Measurements from ENCODE around the gene ARHGAP10.
A peak's percentile ranks its signal among the peaks of the same experiment; 100 is the strongest.

Gene ARHGAP10

DNA sequence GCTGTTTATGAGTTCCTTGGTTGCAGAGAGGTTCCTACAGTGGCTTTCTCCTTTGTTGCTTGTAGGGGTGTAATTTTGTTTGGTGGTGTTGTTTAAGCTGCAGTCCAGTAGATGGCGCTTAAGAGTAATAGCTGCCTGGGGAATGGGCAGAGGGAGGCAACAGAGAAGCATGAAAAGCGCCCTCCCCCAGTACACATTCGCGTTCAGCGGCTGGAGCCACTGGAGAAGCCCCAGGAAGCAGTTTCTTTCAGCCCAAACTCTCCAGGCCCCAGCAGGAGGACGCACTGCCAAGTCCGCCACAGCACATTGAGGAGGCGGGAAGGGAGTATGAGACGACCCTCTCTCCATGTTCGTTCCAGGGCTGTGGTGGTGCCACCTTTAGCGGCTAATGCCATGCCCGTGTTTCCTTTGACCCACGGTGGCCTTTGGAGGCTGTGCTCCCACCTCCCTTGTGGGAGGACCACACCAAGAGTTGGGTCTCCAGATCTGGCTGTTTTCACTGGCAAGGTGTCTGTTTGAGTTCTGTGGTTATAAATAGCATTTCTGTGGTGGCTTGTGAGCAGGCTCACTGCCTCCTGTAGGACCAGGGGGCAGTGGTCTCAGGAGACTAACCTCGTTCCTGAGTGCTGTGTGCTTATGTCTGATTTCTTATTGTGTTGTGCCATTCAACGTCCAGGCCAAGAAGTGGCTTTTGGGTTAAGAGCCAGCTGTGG, 252.3 kb downstream of the ARHGAP10 start:
- TF ChIP-seq, protein P1, sequence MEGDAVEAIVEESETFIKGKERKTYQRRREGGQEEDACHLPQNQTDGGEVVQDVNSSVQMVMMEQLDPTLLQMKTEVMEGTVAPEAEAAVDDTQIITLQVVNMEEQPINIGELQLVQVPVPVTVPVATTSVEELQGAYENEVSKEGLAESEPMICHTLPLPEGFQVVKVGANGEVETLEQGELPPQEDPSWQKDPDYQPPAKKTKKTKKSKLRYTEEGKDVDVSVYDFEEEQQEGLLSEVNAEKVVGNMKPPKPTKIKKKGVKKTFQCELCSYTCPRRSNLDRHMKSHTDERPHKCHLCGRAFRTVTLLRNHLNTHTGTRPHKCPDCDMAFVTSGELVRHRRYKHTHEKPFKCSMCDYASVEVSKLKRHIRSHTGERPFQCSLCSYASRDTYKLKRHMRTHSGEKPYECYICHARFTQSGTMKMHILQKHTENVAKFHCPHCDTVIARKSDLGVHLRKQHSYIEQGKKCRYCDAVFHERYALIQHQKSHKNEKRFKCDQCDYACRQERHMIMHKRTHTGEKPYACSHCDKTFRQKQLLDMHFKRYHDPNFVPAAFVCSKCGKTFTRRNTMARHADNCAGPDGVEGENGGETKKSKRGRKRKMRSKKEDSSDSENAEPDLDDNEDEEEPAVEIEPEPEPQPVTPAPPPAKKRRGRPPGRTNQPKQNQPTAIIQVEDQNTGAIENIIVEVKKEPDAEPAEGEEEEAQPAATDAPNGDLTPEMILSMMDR (conservative IDR thresholded peaks at IDR 0.05; ENCODE audit: low read depth): peak; percentile 57
- H3K27ac ChIP-seq: no peak overlapping the region
- POLR2A ChIA-PET (ENCODE audit: low non-redundant PET): no interaction called here
- peak; percentile 53 for DNase-seq (ENCODE audit: low spot score)
- CTCF ChIA-PET: interaction anchor here (0.5 kb wide), 1 partner anchor 145 kb away, joined by 3 read pairs; no protein-coding TSS in a partner anchor

DNA sequence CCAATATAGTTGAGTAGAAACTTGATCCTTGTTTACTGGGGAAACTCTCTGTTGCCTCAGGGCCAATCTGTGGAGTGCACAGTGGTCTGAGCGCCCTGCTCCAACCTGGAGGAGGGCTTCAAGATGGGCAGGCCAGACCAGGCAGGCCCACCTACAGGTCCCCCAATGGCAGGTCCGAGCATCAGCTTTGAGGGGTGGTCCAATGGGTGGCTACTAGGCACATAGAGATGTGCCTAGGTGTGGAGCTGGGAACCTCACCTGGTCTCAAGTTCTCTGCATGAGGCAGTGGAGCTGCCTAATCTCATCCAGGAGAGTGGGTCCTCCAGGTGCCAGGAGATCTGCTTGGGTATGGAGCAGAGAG, 252.9 kb downstream of the ARHGAP10 start:
- CTCF ChIA-PET: interaction anchor here (0.5 kb wide), 1 partner anchor 145 kb away, joined by 3 read pairs; no protein-coding TSS in a partner anchor
- H3K27ac ChIP-seq: no peak overlapping the region
- POLR2A ChIA-PET (ENCODE audit: low non-redundant PET): no interaction called here
- TF ChIP-seq, protein P1 (conservative IDR thresholded peaks at IDR 0.05; ENCODE audit: low read depth): no peak
- DNase-seq (ENCODE audit: low spot score): no peak

GRCh38 chr4:147985376-147985775, 253.5 kb downstream of the ARHGAP10 start:
- no peak overlapping the region for H3K27ac ChIP-seq
- TF ChIP-seq, protein P1 (conservative IDR thresholded peaks at IDR 0.05; ENCODE audit: low read depth): no peak
- CTCF ChIA-PET: interaction anchor here (0.7 kb wide), 1 partner anchor 1778 kb away, joined by 4 read pairs; no protein-coding TSS in a partner anchor
- POLR2A ChIA-PET (ENCODE audit: low non-redundant PET): no interaction called here
- DNase-seq (ENCODE audit: low spot score): no peak

- H3K27ac ChIP-seq: no peak overlapping the region
- ChIA-PET CTCF (no interaction called here), POLR2A (ENCODE audit: low non-redundant PET) (no interaction called here)
- TF ChIP-seq, protein P1 (conservative IDR thresholded peaks at IDR 0.05; ENCODE audit: low read depth): no peak
- no peak for DNase-seq (ENCODE audit: low spot score)
These were observed 255.4 kb downstream of the ARHGAP10 start for GRCh38 chr4:147987252-147987651.

DNA sequence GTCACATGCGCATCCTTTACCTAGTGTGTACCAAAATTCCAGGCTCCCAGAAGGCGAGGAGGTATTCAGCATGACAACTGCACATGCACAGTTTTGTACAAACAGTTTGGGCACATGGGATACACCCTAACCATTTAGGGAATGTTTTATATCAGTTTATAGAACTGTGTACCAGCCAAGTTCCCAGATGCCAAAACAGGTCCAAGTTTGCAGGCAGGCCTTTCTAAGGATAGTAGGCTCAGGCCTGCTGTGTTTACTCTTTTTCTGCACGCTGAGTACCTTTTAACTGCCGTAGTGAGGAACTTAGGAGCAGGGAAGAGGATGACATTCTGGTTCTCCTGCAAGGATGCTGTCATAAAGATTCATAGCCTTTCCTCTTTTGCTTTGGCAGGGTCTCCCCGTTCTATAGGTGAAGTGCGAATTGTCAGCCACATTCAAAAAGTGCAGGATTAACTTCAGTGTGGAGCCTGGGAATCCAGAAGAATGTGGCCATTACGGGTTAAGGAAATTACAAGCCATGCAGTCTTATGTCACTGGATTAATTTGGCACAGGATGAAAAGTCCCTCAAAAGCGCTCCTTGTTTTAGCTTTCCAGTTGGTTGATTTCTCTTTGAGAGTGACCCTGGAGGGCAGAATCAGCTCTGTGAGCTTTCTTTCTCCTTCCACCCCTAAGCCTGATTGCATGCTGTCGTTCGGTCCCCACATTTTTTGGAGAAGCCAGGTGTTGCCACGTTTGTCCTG, 259.8 kb downstream of the ARHGAP10 start:
- H3K27ac ChIP-seq: no peak overlapping the region
- ChIA-PET CTCF (no interaction called here), POLR2A (ENCODE audit: low non-redundant PET) (no interaction called here)
- TF ChIP-seq, protein P1 (conservative IDR thresholded peaks at IDR 0.05; ENCODE audit: low read depth): no peak
- DNase-seq (ENCODE audit: low spot score): no peak

DNA sequence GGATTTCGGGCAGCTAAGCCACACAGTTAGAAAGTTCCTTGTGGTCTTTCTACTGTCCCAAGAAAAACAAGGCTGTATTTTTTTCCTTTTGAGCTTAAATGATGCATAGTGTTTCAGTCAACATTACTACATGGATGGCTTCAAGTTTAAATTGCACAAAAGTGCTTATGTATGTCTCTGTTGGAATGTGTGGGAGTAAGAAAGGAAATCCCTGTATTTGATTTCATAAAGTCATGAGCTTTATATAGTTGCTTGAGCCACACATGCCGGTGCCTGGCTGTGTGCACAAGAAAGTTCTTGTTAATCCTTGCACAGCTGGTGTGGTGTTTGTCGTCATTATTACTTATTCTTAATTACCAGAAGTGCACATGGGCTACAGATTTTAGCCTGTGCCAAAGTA, 262.2 kb downstream of the ARHGAP10 start:
- POLR2A ChIA-PET (ENCODE audit: low non-redundant PET): no interaction called here
- CTCF ChIA-PET: no interaction called here
- TF ChIP-seq, protein P1 (conservative IDR thresholded peaks at IDR 0.05; ENCODE audit: low read depth): no peak
- no peak overlapping the region for H3K27ac ChIP-seq
- no peak for DNase-seq (ENCODE audit: low spot score)
